Activated CD4-positive, alpha-beta memory T cell treated with anti-CD3 and anti-CD28 coated beads for 36 hours (primary cell): Measurements from ENCODE around the gene BAZ2B. TPM values are rescaled to one million over a fixed set of nuclear protein-coding genes. Genes with fewer than 3 reads are reported as not detected.

Source experiments
- CTCF ChIA-PET: fragments of 350-600 bp; sonication (Branson Sonifier 250); formaldehyde crosslinking; loops from one replicate; lab custom pipeline; 2021; ENCODE audit warnings: antibody characterized with exemption, inconsistent platforms; lab: Charles Lee
- POLR2A ChIA-PET: fragments of 350-600 bp; sonication (Branson Sonifier 250); formaldehyde crosslinking; loops from one replicate; lab custom pipeline; 2021; ENCODE audit warnings: antibody characterized with exemption; lab: Charles Lee
- DNase-seq: peaks from one replicate; pipeline ENCODE4 v3.0.0-alpha.2; 2020
- H3K27ac Mint-ChIP-seq: one replicate; pipeline ENCODE4 v1.8.0; 2021; ENCODE audit warnings: mixed read lengths
- H3K27me3 Mint-ChIP-seq: one replicate; pipeline ENCODE4 v1.8.0; 2021; ENCODE audit warnings: mixed read lengths
- H3K36me3 Mint-ChIP-seq: one replicate; pipeline ENCODE4 v1.8.0; 2021; ENCODE audit warnings: mixed read lengths
- H3K4me1 Mint-ChIP-seq: one replicate; pipeline ENCODE4 v1.8.0; 2021; ENCODE audit warnings: low read depth, mixed read lengths
- H3K4me3 Mint-ChIP-seq: one replicate; pipeline ENCODE4 v1.8.0; 2021; ENCODE audit warnings: mild to moderate bottlenecking, mixed read lengths
- H3K9me3 Mint-ChIP-seq: one replicate; pipeline ENCODE4 v1.8.0; 2021; ENCODE audit warnings: mixed read lengths
- intact Hi-C: fragments of 100-400 bp; cut with micrococcal nuclease; formaldehyde crosslinking; loops from one replicate; pipeline ENCODE4 v1.15.1; 2023
- total RNA-seq, 2 experiments: library from RNA; stranded (reverse); gene quantifications; one replicate each; pipeline ENCODE4 v1.2.3, GENCODE V29; 2021

BAZ2B gene
- total RNA-seq, 2 experiments from 2014 or later, result 9.1 to 10.2 TPM

- H3K4me3 Mint-ChIP-seq, result no peak overlapping the region
- H3K27me3 Mint-ChIP-seq, result no peaks in the 10 kb centered on the region
- H3K27ac Mint-ChIP-seq, result no peak overlapping the region
- H3K36me3 Mint-ChIP-seq, result peaks cover 26% of the 10 kb centered on the region
- H3K9me3 Mint-ChIP-seq, result no peaks in the 10 kb centered on the region
- ChIA-PET CTCF (no interaction called here), POLR2A (no interaction called here)
- no peaks in the 10 kb centered on the region for H3K4me1 Mint-ChIP-seq
- DNase-seq, result no peak
- intact Hi-C loops, result no loop called here
Measured at GRCh38 chr2:159446201-159446600, 170.1 kb downstream of the BAZ2B start.

GRCh38 chr2:159445307-159445706 is 171.0 kb downstream of the BAZ2B start:
- CTCF ChIA-PET, result no interaction called here
- intact Hi-C loops, result no loop called here
- Mint-ChIP-seq H3K36me3 (peaks cover 29% of the 10 kb centered on the region), H3K27ac (no peak overlapping the region), H3K27me3 (no peaks in the 10 kb centered on the region), H3K9me3 (no peaks in the 10 kb centered on the region), H3K4me1 (no peaks in the 10 kb centered on the region), H3K4me3 (no peak overlapping the region)
- POLR2A ChIA-PET, result no interaction called here
- no peak for DNase-seq

GRCh38 chr2:159444754-159445153 is 171.6 kb downstream of the BAZ2B start:
- H3K9me3 Mint-ChIP-seq, result no peaks in the 10 kb centered on the region
- DNase-seq, result no peak
- POLR2A ChIA-PET, result no interaction called here
- no peaks in the 10 kb centered on the region for H3K4me1 Mint-ChIP-seq
- intact Hi-C loops, result no loop called here
- no peaks in the 10 kb centered on the region for H3K27me3 Mint-ChIP-seq
- H3K4me3 Mint-ChIP-seq, result no peak overlapping the region
- H3K36me3 Mint-ChIP-seq, result peaks cover 29% of the 10 kb centered on the region
- CTCF ChIA-PET, result no interaction called here
- no peak overlapping the region for H3K27ac Mint-ChIP-seq

GRCh38 chr2:159442159-159442852 is 174.0 kb downstream of the BAZ2B start:
- Mint-ChIP-seq H3K4me3 (no peak overlapping the region), H3K27ac (no peak overlapping the region), H3K27me3 (no peaks in the 10 kb centered on the region), H3K4me1 (no peaks in the 10 kb centered on the region), H3K9me3 (no peaks in the 10 kb centered on the region), H3K36me3 (peaks cover 35% of the 10 kb centered on the region)
- DNase-seq, result no peak
- ChIA-PET POLR2A (no interaction called here), CTCF (interaction anchor here (0.6 kb wide), 1 partner anchor 662 kb away, joined by 3 read pairs; no protein-coding TSS in a partner anchor)
- intact Hi-C loops, result no loop called here

- peaks cover 29% of the 10 kb centered on the region for H3K36me3 Mint-ChIP-seq
- no peak overlapping the region for H3K27ac Mint-ChIP-seq
- H3K9me3 Mint-ChIP-seq, result no peaks in the 10 kb centered on the region
- H3K27me3 Mint-ChIP-seq, result no peaks in the 10 kb centered on the region
- intact Hi-C loops, result no loop called here
- no peak for DNase-seq
- CTCF ChIA-PET, result no interaction called here
- POLR2A ChIA-PET, result no interaction called here
- no peaks in the 10 kb centered on the region for H3K4me1 Mint-ChIP-seq
- H3K4me3 Mint-ChIP-seq, result no peak overlapping the region
Measured at GRCh38 chr2:159441182-159441581, 175.2 kb downstream of the BAZ2B start.

- POLR2A ChIA-PET, result no interaction called here
- Mint-ChIP-seq H3K27me3 (no peaks in the 10 kb centered on the region), H3K27ac (no peak overlapping the region), H3K9me3 (no peaks in the 10 kb centered on the region), H3K4me1 (no peaks in the 10 kb centered on the region), H3K36me3 (peaks cover 25% of the 10 kb centered on the region), H3K4me3 (no peak overlapping the region)
- DNase-seq, result no peak
- intact Hi-C loops, result no loop called here
- CTCF ChIA-PET, result no interaction called here
Measured at GRCh38 chr2:159439421-159439820, 176.9 kb downstream of the BAZ2B start.

- POLR2A ChIA-PET, result no interaction called here
- intact Hi-C loops, result no loop called here
- Mint-ChIP-seq H3K4me1 (no peaks in the 10 kb centered on the region), H3K27me3 (no peaks in the 10 kb centered on the region), H3K9me3 (no peaks in the 10 kb centered on the region), H3K4me3 (no peak overlapping the region), H3K36me3 (peaks cover 21% of the 10 kb centered on the region), H3K27ac (no peak overlapping the region)
- CTCF ChIA-PET, result no interaction called here
- DNase-seq, result no peak
Measured at GRCh38 chr2:159438720-159439353, 177.5 kb downstream of the BAZ2B start.

GRCh38 chr2:159438284-159438683 is 178.1 kb downstream of the BAZ2B start:
- no peaks in the 10 kb centered on the region for H3K9me3 Mint-ChIP-seq
- H3K36me3 Mint-ChIP-seq, result peaks cover 16% of the 10 kb centered on the region
- no peaks in the 10 kb centered on the region for H3K27me3 Mint-ChIP-seq
- no peak overlapping the region for H3K4me3 Mint-ChIP-seq
- no peak overlapping the region for H3K27ac Mint-ChIP-seq
- CTCF ChIA-PET, result no interaction called here
- POLR2A ChIA-PET, result no interaction called here
- H3K4me1 Mint-ChIP-seq, result no peaks in the 10 kb centered on the region
- intact Hi-C loops, result no loop called here
- DNase-seq, result no peak

GRCh38 chr2:159432610-159433009 is 183.7 kb downstream of the BAZ2B start:
- intact Hi-C loops, result no loop called here
- H3K36me3 Mint-ChIP-seq, result peaks cover 4% of the 10 kb centered on the region
- H3K4me3 Mint-ChIP-seq, result no peak overlapping the region
- no peaks in the 10 kb centered on the region for H3K27me3 Mint-ChIP-seq
- no peaks in the 10 kb centered on the region for H3K4me1 Mint-ChIP-seq
- CTCF ChIA-PET, result no interaction called here
- H3K9me3 Mint-ChIP-seq, result no peaks in the 10 kb centered on the region
- no peak overlapping the region for H3K27ac Mint-ChIP-seq
- no peak for DNase-seq
- POLR2A ChIA-PET, result no interaction called here

- Mint-ChIP-seq H3K9me3 (peaks cover 6% of the 10 kb centered on the region), H3K4me3 (no peak overlapping the region), H3K4me1 (no peaks in the 10 kb centered on the region), H3K36me3 (peaks cover 19% of the 10 kb centered on the region), H3K27ac (no peak overlapping the region), H3K27me3 (no peaks in the 10 kb centered on the region)
- ChIA-PET POLR2A (no interaction called here), CTCF (no interaction called here)
- intact Hi-C loops, result no loop called here
- DNase-seq, result no peak
Measured at GRCh38 chr2:159427048-159427447, 189.3 kb downstream of the BAZ2B start.

- no peaks in the 10 kb centered on the region for H3K4me1 Mint-ChIP-seq
- peaks cover 17% of the 10 kb centered on the region for H3K36me3 Mint-ChIP-seq
- CTCF ChIA-PET, result no interaction called here
- H3K27ac Mint-ChIP-seq, result no peak overlapping the region
- no peak for DNase-seq
- peaks cover 6% of the 10 kb centered on the region for H3K9me3 Mint-ChIP-seq
- POLR2A ChIA-PET, result no interaction called here
- H3K4me3 Mint-ChIP-seq, result no peak overlapping the region
- intact Hi-C loops, result no loop called here
- H3K27me3 Mint-ChIP-seq, result no peaks in the 10 kb centered on the region
Measured at GRCh38 chr2:159419403-159419802, 196.9 kb downstream of the BAZ2B start.

GRCh38 chr2:159411460-159411859 is 204.9 kb downstream of the BAZ2B start:
- H3K27ac Mint-ChIP-seq, result no peak overlapping the region
- H3K9me3 Mint-ChIP-seq, result no peaks in the 10 kb centered on the region
- no peaks in the 10 kb centered on the region for H3K27me3 Mint-ChIP-seq
- ChIA-PET POLR2A (no interaction called here), CTCF (no interaction called here)
- DNase-seq, result no peak
- intact Hi-C loops, result no loop called here
- H3K36me3 Mint-ChIP-seq, result peaks cover 4% of the 10 kb centered on the region
- H3K4me1 Mint-ChIP-seq, result peaks cover 2% of the 10 kb centered on the region
- H3K4me3 Mint-ChIP-seq, result no peak overlapping the region

GRCh38 chr2:159410276-159410675 is 206.1 kb downstream of the BAZ2B start:
- intact Hi-C loops, result no loop called here
- Mint-ChIP-seq H3K9me3 (no peaks in the 10 kb centered on the region), H3K4me1 (peaks cover 2% of the 10 kb centered on the region), H3K27me3 (no peaks in the 10 kb centered on the region), H3K4me3 (no peak overlapping the region), H3K27ac (no peak overlapping the region), H3K36me3 (peaks cover 5% of the 10 kb centered on the region)
- POLR2A ChIA-PET, result no interaction called here
- peak; percentile 11 for DNase-seq
- CTCF ChIA-PET, result no interaction called here
